ENCODE results near the gene RMI1. TPM values are rescaled to one million over a fixed set of nuclear protein-coding genes. Genes with fewer than 3 reads are reported as not detected.

Gene RMI1
- polyA plus RNA-seq, 1 donor (not counting 4 experiments of a cell fraction or from before 2014, with no cell fraction given) = 3.6 TPM

- peak overlapping the region; percentile 65 to 97 (median 95) for H3K4me3 ChIP-seq (ENCODE audit: control insufficient read depth in 2 of 3, extremely low read depth in 1 of 3, insufficient read depth in 2 of 3, low read depth in 1 of 3, low read length in 3 of 3)
- H3K4me1 ChIP-seq (ENCODE audit: control insufficient read depth, extremely low read depth, insufficient read depth, low read length) = peaks cover 19% of the 10 kb centered on the region
- H3K4me2 ChIP-seq (ENCODE audit: control insufficient read depth, extremely low read depth, insufficient read depth, low read depth, low read length) = peak overlapping the region; percentile 60
- H3K36me3 ChIP-seq (ENCODE audit: control insufficient read depth in 2 of 2, extremely low read depth in 1 of 2, insufficient read depth in 2 of 2, low read length in 2 of 2) = peaks cover 12 to 28% of the 10 kb centered on the region in 2 experiments
- DNase-seq (ENCODE audit: low read depth, low spot score) (no peak), FAIRE-seq (no peak)
- no peaks in the 10 kb centered on the region for H3K9me3 ChIP-seq (ENCODE audit: control insufficient read depth, low read depth, low read length)
- H3K27ac ChIP-seq (ENCODE audit: control insufficient read depth, insufficient read depth, low read length) = peak overlapping the region; percentile 98
- H3K79me2 ChIP-seq (ENCODE audit: control insufficient read depth, insufficient read depth, low read length) = peaks cover 87% of the 10 kb centered on the region
- H3K9ac ChIP-seq (ENCODE audit: control insufficient read depth, extremely low read depth, insufficient read depth, low read length) = peak overlapping the region; percentile 99
- no peak overlapping the region for H2AFZ ChIP-seq (ENCODE audit: control insufficient read depth, low read length)
- peaks cover 29% of the 10 kb centered on the region for H4K20me1 ChIP-seq (ENCODE audit: control insufficient read depth, extremely low read depth, insufficient read depth, low read length)
- no peaks in the 10 kb centered on the region for H3K9me1 ChIP-seq (ENCODE audit: control insufficient read depth, extremely low read depth, insufficient read depth, low read length)
- TF ChIP-seq EZH2 (IDR thresholded peaks at IDR 0.05; ENCODE audit: low read length) = no peak
- no peak for TF ChIP-seq CTCF (optimal IDR thresholded peaks at IDR 0.05 in 1 of 3, IDR thresholded peaks at IDR 0.05 in 1 of 3, conservative IDR thresholded peaks at IDR 0.05 in 1 of 3; ENCODE audit: extremely low read depth in 1 of 3, insufficient read depth in 2 of 3, low read length in 3 of 3)
- no peaks in the 10 kb centered on the region for H3K27me3 ChIP-seq (ENCODE audit: control insufficient read depth, extremely low read depth, insufficient read depth, low read length)
- dilution Hi-C loops (cut with MboI; ENCODE audit: extremely low pct_ligation_motif_present, low sequenced_read_pairs) = no loop called here
These were observed 1.4 kb upstream of the RMI1 start for GRCh38 chr9:83978992-83979811.

- DNase-seq (ENCODE audit: low read depth, low spot score) = peak; percentile 72
- peak; percentile 26 for FAIRE-seq
These were observed 702 bp upstream of the RMI1 start, which contains the start of gene HNRNPK for GRCh38 chr9:83979812-83980394. HNRNPK (minus strand) TSS chr9:83980215; CDS start chr9:83978252, 1,963 bp downstream.

More at GRCh38 chr9:83979812-83980394, 702 bp upstream of the RMI1 start, which contains the start of gene HNRNPK:
- peaks cover 24% of the 10 kb centered on the region for H4K20me1 ChIP-seq (ENCODE audit: control insufficient read depth, extremely low read depth, insufficient read depth, low read length)
- TF ChIP-seq CTCF (optimal IDR thresholded peaks at IDR 0.05 in 1 of 3, IDR thresholded peaks at IDR 0.05 in 1 of 3, conservative IDR thresholded peaks at IDR 0.05 in 1 of 3; ENCODE audit: extremely low read depth in 1 of 3, insufficient read depth in 2 of 3, low read length in 3 of 3) (no peak), EZH2 (IDR thresholded peaks at IDR 0.05; ENCODE audit: low read length) (no peak)
- H3K27ac ChIP-seq (ENCODE audit: control insufficient read depth, insufficient read depth, low read length) = peak within 1 kb of the TSS; percentile 98
- H3K79me2 ChIP-seq (ENCODE audit: control insufficient read depth, insufficient read depth, low read length) = peaks cover 86% of the 10 kb centered on the region
- no peaks in the 10 kb centered on the region for H3K27me3 ChIP-seq (ENCODE audit: control insufficient read depth, extremely low read depth, insufficient read depth, low read length)
- no peaks in the 10 kb centered on the region for H3K9me1 ChIP-seq (ENCODE audit: control insufficient read depth, extremely low read depth, insufficient read depth, low read length)
- peaks cover 10 to 21% of the 10 kb centered on the region in 2 experiments for H3K36me3 ChIP-seq (ENCODE audit: control insufficient read depth in 2 of 2, extremely low read depth in 1 of 2, insufficient read depth in 2 of 2, low read length in 2 of 2)
- H3K4me3 ChIP-seq (ENCODE audit: control insufficient read depth in 2 of 3, extremely low read depth in 1 of 3, insufficient read depth in 2 of 3, low read depth in 1 of 3, low read length in 3 of 3) = peak within 1 kb of the TSS; percentile 65 to 97 (median 95)
- no peaks in the 10 kb centered on the region for H3K9me3 ChIP-seq (ENCODE audit: control insufficient read depth, low read depth, low read length)
- H2AFZ ChIP-seq (ENCODE audit: control insufficient read depth, low read length) = peak within 1 kb of the TSS; percentile 93
- dilution Hi-C loops (cut with MboI; ENCODE audit: extremely low pct_ligation_motif_present, low sequenced_read_pairs) = no loop called here
- peaks cover 19% of the 10 kb centered on the region for H3K4me1 ChIP-seq (ENCODE audit: control insufficient read depth, extremely low read depth, insufficient read depth, low read length)
- H3K4me2 ChIP-seq (ENCODE audit: control insufficient read depth, extremely low read depth, insufficient read depth, low read depth, low read length) = peak within 1 kb of the TSS; percentile 88
- peak within 1 kb of the TSS; percentile 99 for H3K9ac ChIP-seq (ENCODE audit: control insufficient read depth, extremely low read depth, insufficient read depth, low read length)

Measured in keratinocyte (primary cell).